Tibial nerve (tissue), 4 donors: Measurements from ENCODE around the gene NEU2. TPM values are rescaled to one million over a fixed set of nuclear protein-coding genes. Genes with fewer than 3 reads are reported as not detected.

Experiments used
- DNase-seq, 2 donors: peaks; one replicate each; pipeline ENCODE4 v3.0.0-alpha.2; 2019; ENCODE audit warnings: low spot score in 2 of 2
- H3K27ac ChIP-seq, 4 donors: fragments of 200-600 bp; sonication (generic) in 3 of 4; one replicate each; pipeline ENCODE4 v1.5.1; 2017 to 2019; ENCODE audit warnings: mild to moderate bottlenecking in 1 of 4
- H3K27me3 ChIP-seq, 2 donors: fragments of 200-600 bp; sonication (generic) in 1 of 2; one replicate each; pipeline versions ENCODE4 v1.5.1 to v1.6.0; 2017 to 2019
- H3K36me3 ChIP-seq, 3 donors: fragments of 200-600 bp; sonication (generic); one replicate each; pipeline ENCODE4 v1.5.1; 2018 to 2019
- H3K4me1 ChIP-seq, 4 donors: fragments of 200-600 bp; sonication (generic) in 3 of 4; one replicate each; pipeline ENCODE4 v1.5.1; 2017 to 2019
- H3K4me3 ChIP-seq, 4 donors: fragments of 200-600 bp; sonication (generic) in 3 of 4; one replicate each; pipeline ENCODE4 v1.5.1; 2017 to 2019; ENCODE audit warnings: mild to moderate bottlenecking in 1 of 4, moderate library complexity in 1 of 4
- H3K9me3 ChIP-seq, 4 donors: fragments of 200-600 bp; sonication (generic) in 3 of 4; one replicate each; pipeline ENCODE4 v1.5.1; 2017 to 2019
- CTCF ChIP-seq, 5 experiments: fragments of 200-600 bp in 3 of 5; fragments of 450-650 bp in 2 of 5; sonication (generic) in 3 of 5; IDR thresholded peaks; one replicate each; pipeline ENCODE4 v1.5.1; 2016 to 2019; ENCODE audit warnings: antibody characterized with exemption in 5 of 5, mild to moderate bottlenecking in 3 of 5, moderate library complexity in 2 of 5
- EP300 ChIP-seq, 2 donors: sonication (generic); formaldehyde crosslinking; IDR thresholded peaks; one replicate each; pipeline ENCODE4 v1.6.1; 2017; ENCODE audit warnings: antibody characterized with exemption in 2 of 2, mild to moderate bottlenecking in 1 of 2
- POLR2A ChIP-seq, 2 donors: fragments of 450-650 bp; IDR thresholded peaks; one replicate each; pipeline ENCODE4 v1.6.1; 2017; ENCODE audit warnings: antibody characterized with exemption in 2 of 2, mild to moderate bottlenecking in 2 of 2, moderate library complexity in 2 of 2
- WGBS, 2 donors: methylation state at CpG; one replicate each; pipeline ENCODE4 v1.1.5; 2018; 5-methylcytosine and 5-hydroxymethylcytosine counted together
- total RNA-seq, 4 donors: library from RNA; depleted of rRNA; stranded (reverse); fragments of >200 nt; gene quantifications; one replicate each; pipeline ENCODE4 v1.1.0, GENCODE V29; 2016

NEU2 gene
- total RNA-seq, 4 donors from 2014 or later, result not detected

DNA sequence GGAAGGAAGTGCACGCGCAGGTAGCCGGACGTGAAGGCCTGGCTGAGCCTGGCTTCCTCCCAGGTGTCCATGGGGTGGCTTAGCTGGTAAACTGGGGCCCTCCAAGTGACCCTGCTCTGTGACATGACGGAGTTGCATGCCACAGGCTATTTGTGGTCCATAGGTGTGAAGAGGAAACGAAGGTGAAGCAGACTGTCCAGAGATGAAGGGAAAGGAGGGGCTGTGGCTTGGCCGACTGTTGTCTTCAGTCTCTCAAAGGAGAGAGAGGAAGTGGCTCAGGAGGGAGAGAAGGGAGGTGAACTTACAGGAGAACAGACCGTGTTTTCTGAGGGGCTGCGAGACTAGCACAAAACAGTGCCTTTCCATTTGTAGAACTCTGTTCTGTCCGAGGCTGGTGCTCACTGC is 47.0 kb downstream of the NEU2 start:
- H3K27ac ChIP-seq, result peak overlapping the region in 1 of 4 donors; percentile 64

DNA sequence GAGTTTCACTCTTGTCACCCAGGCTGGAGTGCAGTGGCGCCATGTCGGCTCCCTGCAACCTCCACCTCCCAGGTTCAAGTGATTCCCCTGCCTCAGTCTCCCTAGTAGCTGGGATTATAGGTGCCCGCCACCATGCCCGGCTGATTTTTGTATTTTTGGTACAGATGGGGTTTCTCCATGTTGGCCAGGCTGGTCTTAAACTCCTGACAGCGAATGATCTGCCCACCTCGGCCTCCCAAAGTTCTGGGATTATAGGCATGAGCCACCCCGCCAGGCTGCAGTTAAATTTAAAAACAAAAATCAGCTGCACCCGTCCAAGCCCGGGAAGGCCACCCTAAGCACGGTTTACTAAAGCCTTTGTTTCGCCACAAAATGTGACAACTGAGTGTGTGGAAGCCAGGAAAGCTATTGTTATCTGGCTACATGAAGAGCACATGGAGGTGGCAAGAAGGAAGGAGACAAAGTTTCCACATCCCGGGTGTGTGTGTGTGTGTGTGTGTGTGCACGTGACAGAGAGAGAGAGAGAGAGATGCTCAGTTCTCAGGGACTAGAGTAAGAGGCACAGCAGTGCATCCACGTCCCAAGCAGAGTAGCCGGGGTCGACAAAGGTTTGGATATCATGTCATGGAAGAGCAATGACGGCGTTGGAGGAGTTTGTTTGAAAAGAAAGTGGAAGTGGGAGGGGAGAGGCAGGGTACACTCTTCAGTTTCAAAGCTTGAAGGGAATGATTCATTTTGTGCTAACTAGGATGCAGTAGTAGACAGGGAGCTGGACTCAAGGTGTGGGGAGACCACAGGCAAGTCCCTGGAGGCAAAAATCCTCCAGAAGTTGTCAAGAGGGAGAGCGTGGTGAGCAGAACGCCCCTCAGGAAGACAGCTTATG is 47.7 kb downstream of the NEU2 start:
- Histone ChIP-seq H3K27ac (peak overlapping the region in 2 of 4 donors; percentile 73 to 81), H3K9me3 (no peaks in the 10 kb centered on the region), H3K27me3 (no peaks in the 10 kb centered on the region), H3K4me1 (peaks cover 0 to 53% (median 15%) of the 10 kb centered on the region in 4 donors), H3K36me3 (no peaks in the 10 kb centered on the region), H3K4me3 (no peak overlapping the region)
- TF ChIP-seq CTCF (IDR thresholded peaks at IDR 0.05), result no peak
- TF ChIP-seq EP300 (IDR thresholded peaks at IDR 0.05), result no peak
- no peak for TF ChIP-seq POLR2A (IDR thresholded peaks at IDR 0.05)
- no peak for DNase-seq
- WGBS, 2 donors, result 78 to 83% methylated on average over 20 of the region's 20 CpGs

More for the DNA sequence above, 47.0 kb downstream of the NEU2 start:
- peaks cover 0 to 53% (median 16%) of the 10 kb centered on the region in 4 donors for H3K4me1 ChIP-seq
- H3K9me3 ChIP-seq, result no peaks in the 10 kb centered on the region
- no peak for DNase-seq
- TF ChIP-seq POLR2A (IDR thresholded peaks at IDR 0.05) (no peak), CTCF (IDR thresholded peaks at IDR 0.05) (no peak), EP300 (IDR thresholded peaks at IDR 0.05) (no peak)
- H3K27me3 ChIP-seq, result no peaks in the 10 kb centered on the region
- no peaks in the 10 kb centered on the region for H3K36me3 ChIP-seq
- H3K4me3 ChIP-seq, result no peak overlapping the region
- WGBS, 2 donors, result 58 to 60% methylated on average over 10 of the region's 10 CpGs

DNA sequence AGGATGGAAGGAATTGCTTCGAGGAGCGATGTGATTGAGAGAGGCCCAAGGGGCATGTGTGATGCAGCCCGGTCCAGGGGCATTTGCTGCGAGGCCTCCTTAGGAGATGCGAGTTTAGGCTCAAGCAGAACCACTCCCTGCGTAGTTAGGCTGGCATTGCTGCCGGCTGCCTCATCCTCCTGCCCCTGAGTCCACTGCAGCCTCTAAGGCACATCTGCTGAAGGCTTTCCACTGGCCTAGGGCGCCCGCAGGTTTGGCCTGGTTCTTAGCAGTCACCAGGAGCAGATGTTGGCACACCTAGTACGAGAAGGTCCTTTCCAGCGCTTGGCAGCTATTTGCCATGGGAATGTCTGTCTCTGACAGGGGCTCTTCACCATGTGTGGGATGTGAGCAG is 48.4 kb downstream of the NEU2 start:
- Histone ChIP-seq H3K4me1 (peaks cover 0 to 57% (median 15%) of the 10 kb centered on the region in 4 donors), H3K9me3 (no peaks in the 10 kb centered on the region), H3K27me3 (no peaks in the 10 kb centered on the region), H3K36me3 (no peaks in the 10 kb centered on the region), H3K4me3 (no peak overlapping the region), H3K27ac (peak overlapping the region in 2 of 4 donors; percentile 73 to 81)
- TF ChIP-seq EP300 (IDR thresholded peaks at IDR 0.05), result no peak
- TF ChIP-seq POLR2A (IDR thresholded peaks at IDR 0.05), result no peak
- no peak for TF ChIP-seq CTCF (IDR thresholded peaks at IDR 0.05)
- 75 to 87% methylated on average over 11 of the region's 11 CpGs for WGBS, 2 donors
- no peak for DNase-seq

DNA sequence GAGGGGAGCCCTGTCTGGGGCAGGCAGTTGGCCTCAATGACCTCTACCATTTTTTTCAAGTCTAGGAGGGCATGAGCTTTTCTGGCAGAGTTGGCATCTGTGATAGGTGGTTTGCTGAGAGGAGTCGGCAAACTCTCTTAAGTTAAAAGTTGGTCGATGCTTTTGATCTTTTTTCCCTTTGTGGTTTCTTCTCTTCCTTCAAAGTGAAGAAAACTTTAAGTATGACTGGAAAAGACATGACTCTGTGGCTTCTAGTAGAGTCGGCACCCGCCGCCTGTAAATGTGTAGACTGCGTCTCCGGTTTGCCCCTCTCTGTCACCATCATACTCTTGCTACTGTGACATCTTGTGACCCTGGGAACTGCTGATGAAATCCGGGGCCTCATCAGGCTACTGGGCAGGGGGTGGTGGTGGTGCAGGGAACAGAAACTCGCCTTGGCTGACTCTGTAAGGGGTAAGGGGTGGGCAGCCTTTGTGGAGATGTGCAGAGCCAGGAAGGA is 48.8 kb downstream of the NEU2 start:
- no peak for DNase-seq
- no peaks in the 10 kb centered on the region for H3K9me3 ChIP-seq
- TF ChIP-seq CTCF (IDR thresholded peaks at IDR 0.05) (no peak), POLR2A (IDR thresholded peaks at IDR 0.05) (no peak), EP300 (IDR thresholded peaks at IDR 0.05) (no peak)
- H3K4me3 ChIP-seq, result no peak overlapping the region
- H3K4me1 ChIP-seq, result peaks cover 0 to 59% (median 15%) of the 10 kb centered on the region in 4 donors
- no peaks in the 10 kb centered on the region for H3K27me3 ChIP-seq
- peak overlapping the region in 2 of 4 donors; percentile 73 to 81 for H3K27ac ChIP-seq
- no peaks in the 10 kb centered on the region for H3K36me3 ChIP-seq
- 76 to 79% methylated on average over 9 of the region's 9 CpGs for WGBS, 2 donors

DNA sequence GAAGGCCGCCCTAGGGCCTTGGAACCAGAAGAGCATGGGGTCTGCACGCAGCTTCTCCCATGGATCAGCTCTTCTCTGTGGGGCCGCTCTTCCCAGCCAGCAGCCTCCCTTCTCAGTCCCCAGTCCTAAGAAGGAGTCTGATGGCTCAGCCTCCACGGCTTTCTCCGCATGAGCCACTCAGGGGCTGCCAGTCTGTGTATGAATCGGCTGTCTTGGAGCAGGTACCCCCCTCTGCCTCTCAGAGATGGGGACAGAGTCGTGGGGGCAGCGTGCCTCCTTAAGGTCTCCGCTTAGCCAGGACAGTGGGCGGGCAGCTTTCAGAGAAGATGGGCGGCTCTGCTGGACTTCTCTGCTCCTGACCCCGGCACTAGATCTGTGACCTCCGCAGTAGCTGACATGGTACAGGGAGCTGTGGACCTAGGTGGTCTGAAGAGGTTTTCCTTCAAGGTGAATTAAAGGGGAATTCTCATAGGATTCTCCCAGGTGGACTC is 49.3 kb downstream of the NEU2 start:
- no peak overlapping the region for H3K4me3 ChIP-seq
- 87 to 90% methylated on average over 10 to 13 of the region's 13 CpGs for WGBS, 2 donors
- H3K27ac ChIP-seq, result peak overlapping the region in 2 of 4 donors; percentile 73 to 81
- no peaks in the 10 kb centered on the region for H3K9me3 ChIP-seq
- DNase-seq, result no peak
- H3K36me3 ChIP-seq, result no peaks in the 10 kb centered on the region
- H3K27me3 ChIP-seq, result no peaks in the 10 kb centered on the region
- peaks cover 0 to 61% (median 16%) of the 10 kb centered on the region in 4 donors for H3K4me1 ChIP-seq
- TF ChIP-seq CTCF (IDR thresholded peaks at IDR 0.05) (no peak), EP300 (IDR thresholded peaks at IDR 0.05) (no peak), POLR2A (IDR thresholded peaks at IDR 0.05) (no peak)
